ENCODE measurements around the gene PAK1.

The PAK1 gene

DNA sequence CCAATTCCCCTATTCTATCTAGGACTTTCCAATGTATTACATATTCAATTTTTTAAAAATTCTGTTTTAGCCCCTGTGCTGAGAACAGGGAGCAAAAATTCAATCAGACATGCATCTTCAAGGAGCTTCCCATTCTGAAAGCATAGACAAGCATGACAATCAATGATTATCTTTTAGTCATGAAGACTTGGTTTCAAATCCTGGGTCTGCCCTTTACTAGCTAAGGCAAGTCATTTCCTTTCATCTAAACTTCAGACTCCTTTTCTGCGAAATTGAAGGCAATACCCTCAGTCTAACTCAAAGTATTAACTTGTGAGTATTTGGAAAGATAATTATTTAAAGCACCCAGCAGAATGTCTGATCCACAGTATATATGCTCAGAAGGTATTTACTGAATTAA lies 24.1 kb downstream of the PAK1 start:
- TF ChIP-seq POLR2AphosphoS5 (IDR thresholded peaks at IDR 0.05; ENCODE audit: low read depth, low read length) (no peak), TAF1 (IDR thresholded peaks at IDR 0.05; ENCODE audit: borderline replicate concordance, low read depth, low read length) (no peak), POLR2A (IDR thresholded peaks at IDR 0.05; ENCODE audit: low read depth, low read length) (no peak)
- DNase-seq (ENCODE audit: insufficient read length) (no peak), FAIRE-seq (no peak)

- TF ChIP-seq POLR2AphosphoS5 (IDR thresholded peaks at IDR 0.05; ENCODE audit: low read depth, low read length) (no peak), POLR2A (IDR thresholded peaks at IDR 0.05; ENCODE audit: low read depth, low read length) (no peak), TAF1 (IDR thresholded peaks at IDR 0.05; ENCODE audit: borderline replicate concordance, low read depth, low read length) (no peak)
- DNase-seq (ENCODE audit: insufficient read length), result no peak
- peak; percentile 95 for FAIRE-seq
These were observed 24.8 kb downstream of the PAK1 start for GRCh38 chr11:77449060-77449521.

- TF ChIP-seq TAF1 (IDR thresholded peaks at IDR 0.05; ENCODE audit: borderline replicate concordance, low read depth, low read length) (no peak), POLR2A (IDR thresholded peaks at IDR 0.05; ENCODE audit: low read depth, low read length) (no peak), POLR2AphosphoS5 (IDR thresholded peaks at IDR 0.05; ENCODE audit: low read depth, low read length) (no peak)
- FAIRE-seq, result no peak
- DNase-seq (ENCODE audit: insufficient read length), result no peak
These were observed 25.6 kb downstream of the PAK1 start for GRCh38 chr11:77448269-77448668.

- no peak for DNase-seq (ENCODE audit: insufficient read length)
- peak; percentile 84 for FAIRE-seq
- TF ChIP-seq POLR2A (IDR thresholded peaks at IDR 0.05; ENCODE audit: low read depth, low read length) (no peak), TAF1 (IDR thresholded peaks at IDR 0.05; ENCODE audit: borderline replicate concordance, low read depth, low read length) (no peak), POLR2AphosphoS5 (IDR thresholded peaks at IDR 0.05; ENCODE audit: low read depth, low read length) (no peak)
These were observed 26.8 kb downstream of the PAK1 start for GRCh38 chr11:77446911-77447629.

- TF ChIP-seq POLR2A (IDR thresholded peaks at IDR 0.05; ENCODE audit: low read depth, low read length) (no peak), TAF1 (IDR thresholded peaks at IDR 0.05; ENCODE audit: borderline replicate concordance, low read depth, low read length) (no peak), POLR2AphosphoS5 (IDR thresholded peaks at IDR 0.05; ENCODE audit: low read depth, low read length) (no peak)
- no peak for DNase-seq (ENCODE audit: insufficient read length)
- no peak for FAIRE-seq
These were observed 29.6 kb downstream of the PAK1 start for GRCh38 chr11:77444261-77444660.

DNA sequence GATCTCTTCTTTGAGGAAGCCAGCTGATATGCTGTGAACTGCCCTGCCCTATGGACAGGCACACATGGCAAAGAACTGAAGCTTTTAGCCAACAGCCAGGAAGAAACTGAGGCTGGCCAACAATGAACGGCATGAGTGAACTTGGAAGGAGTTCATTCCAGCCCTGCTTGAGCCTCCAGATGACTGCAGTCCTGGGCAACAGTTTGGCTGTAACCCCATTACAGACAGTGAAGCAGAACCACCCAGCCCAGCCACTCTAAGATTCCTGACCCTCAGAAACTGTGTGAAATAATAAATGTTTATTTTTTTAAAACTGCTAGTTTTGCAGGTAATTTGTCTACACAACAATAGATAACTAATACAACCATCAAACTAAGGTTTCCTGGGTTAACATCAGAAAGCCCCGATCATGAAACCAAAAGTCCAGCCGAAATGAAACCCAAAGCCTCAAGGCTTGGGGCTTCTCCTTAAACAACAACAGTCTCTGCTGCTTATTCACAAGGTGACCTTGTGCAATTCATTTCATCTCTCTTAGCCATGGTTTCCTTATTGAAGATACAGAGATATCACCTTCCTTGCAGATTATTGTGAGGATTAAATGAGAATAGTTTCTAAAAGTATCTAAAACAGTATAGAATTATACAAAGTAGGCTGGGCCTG lies 31.4 kb downstream of the PAK1 start:
- FAIRE-seq (no peak), DNase-seq (ENCODE audit: insufficient read length) (no peak)
- TF ChIP-seq TAF1 (IDR thresholded peaks at IDR 0.05; ENCODE audit: borderline replicate concordance, low read depth, low read length), result no peak
- no peak for TF ChIP-seq POLR2A (IDR thresholded peaks at IDR 0.05; ENCODE audit: low read depth, low read length)
- no peak for TF ChIP-seq POLR2AphosphoS5 (IDR thresholded peaks at IDR 0.05; ENCODE audit: low read depth, low read length)

GRCh38 chr11:77441426-77441825 lies 32.5 kb downstream of the PAK1 start:
- DNase-seq (ENCODE audit: insufficient read length), result no peak
- TF ChIP-seq POLR2A (IDR thresholded peaks at IDR 0.05; ENCODE audit: low read depth, low read length) (no peak), TAF1 (IDR thresholded peaks at IDR 0.05; ENCODE audit: borderline replicate concordance, low read depth, low read length) (no peak)
- peak; percentile 71 for FAIRE-seq

GRCh38 chr11:77440678-77441077 lies 33.2 kb downstream of the PAK1 start:
- TF ChIP-seq POLR2A (IDR thresholded peaks at IDR 0.05; ENCODE audit: low read depth, low read length) (no peak), POLR2AphosphoS5 (IDR thresholded peaks at IDR 0.05; ENCODE audit: low read depth, low read length) (no peak), TAF1 (IDR thresholded peaks at IDR 0.05; ENCODE audit: borderline replicate concordance, low read depth, low read length) (no peak)
- peak; percentile 79 for FAIRE-seq
- DNase-seq (ENCODE audit: insufficient read length), result no peak

GRCh38 chr11:77438487-77438886 lies 35.4 kb downstream of the PAK1 start:
- FAIRE-seq, result no peak
- no peak for TF ChIP-seq POLR2A (IDR thresholded peaks at IDR 0.05; ENCODE audit: low read depth, low read length)
- no peak for TF ChIP-seq POLR2AphosphoS5 (IDR thresholded peaks at IDR 0.05; ENCODE audit: low read depth, low read length)
- TF ChIP-seq TAF1 (IDR thresholded peaks at IDR 0.05; ENCODE audit: borderline replicate concordance, low read depth, low read length), result no peak
- no peak for DNase-seq (ENCODE audit: insufficient read length)

DNA sequence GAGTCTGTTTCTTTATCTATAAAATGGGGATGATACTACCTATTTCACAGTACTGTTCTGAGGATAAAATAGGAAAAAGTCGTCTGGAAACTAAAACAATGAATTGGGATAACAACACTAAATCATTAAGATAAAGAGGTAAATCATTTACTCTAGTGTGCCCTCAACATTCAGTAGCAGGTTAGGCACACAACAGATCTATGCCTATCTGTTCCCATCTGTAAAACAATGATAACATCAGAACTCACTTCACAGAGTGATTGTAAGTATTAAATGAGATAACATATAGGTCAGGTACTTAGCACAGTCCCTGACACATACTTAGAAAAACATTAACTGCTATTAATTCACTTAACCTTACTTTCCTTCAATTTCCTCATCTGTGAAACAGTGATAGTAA lies 36.9 kb downstream of the PAK1 start:
- peak; percentile 68 for FAIRE-seq
- DNase-seq (ENCODE audit: insufficient read length), result no peak
- TF ChIP-seq POLR2A (IDR thresholded peaks at IDR 0.05; ENCODE audit: low read depth, low read length) (no peak), TAF1 (IDR thresholded peaks at IDR 0.05; ENCODE audit: borderline replicate concordance, low read depth, low read length) (no peak), POLR2AphosphoS5 (IDR thresholded peaks at IDR 0.05; ENCODE audit: low read depth, low read length) (no peak)

DNA sequence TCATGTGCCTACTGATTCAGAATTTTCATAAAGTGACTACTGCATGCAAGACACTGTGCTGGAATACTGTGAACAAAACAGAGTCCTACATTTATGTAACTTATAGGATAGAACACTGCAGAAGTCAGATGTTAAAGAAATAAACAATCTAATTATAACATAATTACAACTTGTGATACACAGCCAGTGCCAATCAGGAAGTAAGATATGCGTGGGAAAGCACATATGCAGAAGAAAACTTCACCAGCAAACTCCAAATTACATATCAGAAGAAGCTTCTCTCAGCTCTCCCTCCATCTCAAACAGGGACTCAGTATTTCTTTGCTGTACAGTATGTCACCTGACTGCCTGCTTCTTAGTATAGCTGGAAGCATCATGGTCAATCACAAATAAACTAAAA lies 37.4 kb downstream of the PAK1 start:
- FAIRE-seq (peak; percentile 21), DNase-seq (ENCODE audit: insufficient read length) (no peak)
- TF ChIP-seq POLR2AphosphoS5 (IDR thresholded peaks at IDR 0.05; ENCODE audit: low read depth, low read length) (no peak), POLR2A (IDR thresholded peaks at IDR 0.05; ENCODE audit: low read depth, low read length) (no peak), TAF1 (IDR thresholded peaks at IDR 0.05; ENCODE audit: borderline replicate concordance, low read depth, low read length) (no peak)

DNA sequence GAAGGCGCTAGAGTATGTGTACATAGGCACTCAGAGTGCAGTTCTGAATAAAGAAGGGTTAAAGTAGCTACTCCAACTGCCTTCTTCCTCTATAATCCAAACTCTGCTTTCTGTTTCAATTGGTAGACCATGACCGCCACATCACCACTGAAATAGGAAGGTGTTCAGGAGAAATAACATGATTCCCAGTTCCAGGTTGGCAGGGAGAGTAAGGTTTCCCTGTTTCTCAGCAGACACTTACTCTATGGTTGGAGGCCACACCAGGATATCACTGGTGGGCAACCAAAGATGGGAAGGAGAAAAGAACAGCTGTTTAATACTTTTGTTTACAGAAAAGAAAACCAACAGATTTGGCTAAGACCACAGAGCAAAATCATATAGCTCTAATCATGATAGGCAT lies 37.9 kb downstream of the PAK1 start:
- TF ChIP-seq POLR2AphosphoS5 (IDR thresholded peaks at IDR 0.05; ENCODE audit: low read depth, low read length) (no peak), POLR2A (IDR thresholded peaks at IDR 0.05; ENCODE audit: low read depth, low read length) (no peak), TAF1 (IDR thresholded peaks at IDR 0.05; ENCODE audit: borderline replicate concordance, low read depth, low read length) (no peak)
- FAIRE-seq, result peak; percentile 93
- no peak for DNase-seq (ENCODE audit: insufficient read length)

Measured in GM12892 (cell line).